GM21717 (cell line): Measurements from ENCODE around the gene AGPS.
"Not testable (repeated sequence)": the region's sequence is repeated elsewhere in the genome, so short reads cannot be mapped to it uniquely, and the experiment has no call there.

ENCODE experiments used
- ATAC-seq: cut with Tn5 transposase; IDR thresholded peaks from one replicate; pipeline ENCODE4 v1.9.1; 2021; ENCODE audit warnings: mild to moderate bottlenecking, moderate library complexity; ENCODE audit not compliant: unreplicated experiment

Gene AGPS

GRCh38 chr2:177466337-177467195, 74.0 kb downstream of the AGPS start:
- no peak for ATAC-seq

GRCh38 chr2:177467646-177468045, 75.1 kb downstream of the AGPS start:
- ATAC-seq, result no peak

- no peak for ATAC-seq
Observed at GRCh38 chr2:177471990-177472389, 79.4 kb downstream of the AGPS start.

GRCh38 chr2:177474301-177474700, 81.7 kb downstream of the AGPS start:
- ATAC-seq, result no peak

GRCh38 chr2:177474998-177475397, 82.4 kb downstream of the AGPS start:
- ATAC-seq, result no peak

GRCh38 chr2:177476897-177477296, 84.3 kb downstream of the AGPS start:
- ATAC-seq, result no peak

- ATAC-seq, result no peak
Observed at GRCh38 chr2:177478029-177478428, 85.5 kb downstream of the AGPS start.

GRCh38 chr2:177478907-177479306, 86.3 kb downstream of the AGPS start:
- no peak for ATAC-seq

GRCh38 chr2:177482195-177482594, 89.6 kb downstream of the AGPS start:
- ATAC-seq, result no peak

- no peak for ATAC-seq
Observed at GRCh38 chr2:177483531-177483930, 91.0 kb downstream of the AGPS start.

GRCh38 chr2:177484180-177484795, 91.7 kb downstream of the AGPS start:
- ATAC-seq, result no peak

GRCh38 chr2:177485657-177486056, 93.1 kb downstream of the AGPS start:
- ATAC-seq, result not testable (repeated sequence)

- ATAC-seq, result no peak
Observed at GRCh38 chr2:177489719-177490301, 97.2 kb downstream of the AGPS start.

- no peak for ATAC-seq
Observed at GRCh38 chr2:177495945-177496344, 103.4 kb downstream of the AGPS start.

GRCh38 chr2:177496921-177497320, 104.3 kb downstream of the AGPS start:
- no peak for ATAC-seq

- ATAC-seq, result no peak
Observed at GRCh38 chr2:177501186-177501585, 108.6 kb downstream of the AGPS start.

GRCh38 chr2:177506505-177506904, 113.9 kb downstream of the AGPS start:
- no peak for ATAC-seq

GRCh38 chr2:177506998-177507397, 114.4 kb downstream of the AGPS start:
- no peak for ATAC-seq

GRCh38 chr2:177516824-177517544, 124.4 kb downstream of the AGPS start:
- ATAC-seq, result no peak

GRCh38 chr2:177518754-177519153, 126.2 kb downstream of the AGPS start:
- no peak for ATAC-seq

- no peak for ATAC-seq
Observed at GRCh38 chr2:177519534-177520115, 127.1 kb downstream of the AGPS start.
